Kidney epithelial cell (primary cell): ENCODE results near the gene STX12. TPM values are rescaled to one million over a fixed set of nuclear protein-coding genes. Genes with fewer than 3 reads are reported as not detected.
A peak's percentile ranks its signal among the peaks of the same experiment; 100 is the strongest.

ENCODE experiments used
- DNase-seq: peaks from one replicate; pipeline ENCODE4 v3.0.0-alpha.2; 2010; ENCODE audit warnings: low read depth
- H3K27me3 ChIP-seq: 2 replicates; pipeline ENCODE4 v1.6.0; 2011; ENCODE audit warnings: low read length; ENCODE audit not compliant: control insufficient read depth, insufficient read depth
- H3K36me3 ChIP-seq: 2 replicates; pipeline ENCODE4 v1.5.1; 2011; ENCODE audit warnings: low read length; ENCODE audit not compliant: control insufficient read depth, insufficient read depth
- H3K4me3 ChIP-seq: 2 replicates; pipeline ENCODE4 v1.5.1; 2011; ENCODE audit warnings: low read depth, mild to moderate bottlenecking, control low read depth, low read length
- CTCF ChIP-seq: IDR thresholded peaks from 2 replicates; pipeline ENCODE4 v1.5.1; 2011; ENCODE audit warnings: mild to moderate bottlenecking, moderate library complexity, low read length, control low read depth, inconsistent platforms; ENCODE audit not compliant: insufficient read depth, poor library complexity, severe bottlenecking
- total RNA-seq: library from RNA; depleted of rRNA; stranded (reverse); fragments of >200 nt; gene quantifications from 2 replicates; pipeline ENCODE4 v1.2.3, GENCODE V29; 2015

The STX12 gene
- 34.6 and 43.9 TPM in 2 replicates for total RNA-seq

GRCh38 chr1:27772932-27773825, at the start of gene STX12:
Gene STX12 (plus strand): TSS chr1:27773219. CDS start chr1:27773308, 89 bp downstream.
- Histone ChIP-seq H3K36me3 (no peaks in the 10 kb centered on the region), H3K4me3 (peak within 1 kb of the TSS; percentile 84)
- TF ChIP-seq CTCF, result no peak

GRCh38 chr1:27724961-27725373, 48.1 kb upstream of the STX12 start:
- Histone ChIP-seq H3K4me3 (peak overlapping the region; percentile 14), H3K27me3 (no peaks in the 10 kb centered on the region), H3K36me3 (no peaks in the 10 kb centered on the region)
- no peak for TF ChIP-seq CTCF
- no peak for DNase-seq

More at GRCh38 chr1:27772932-27773825, at the start of gene STX12:
- peak; percentile 99 for DNase-seq
- no peaks in the 10 kb centered on the region for H3K27me3 ChIP-seq

- peak; percentile 90 for DNase-seq
- H3K4me3 ChIP-seq, result peak within 1 kb of the TSS; percentile 72
- no peaks in the 10 kb centered on the region for H3K27me3 ChIP-seq
- H3K36me3 ChIP-seq, result no peaks in the 10 kb centered on the region
- peak; percentile 49 for TF ChIP-seq CTCF
These were observed 47.4 kb upstream of the STX12 start, which contains the start of gene FAM76A for GRCh38 chr1:27725374-27726172. Gene FAM76A (plus strand): TSS chr1:27725961. CDS start chr1:27726081, 120 bp downstream.

GRCh38 chr1:27726173-27727044, 46.6 kb upstream of the STX12 start:
- Histone ChIP-seq H3K27me3 (no peaks in the 10 kb centered on the region), H3K4me3 (peak overlapping the region; percentile 72), H3K36me3 (no peaks in the 10 kb centered on the region)
- DNase-seq, result no peak
- no peak for TF ChIP-seq CTCF

- no peaks in the 10 kb centered on the region for H3K36me3 ChIP-seq
- H3K27me3 ChIP-seq, result no peaks in the 10 kb centered on the region
- TF ChIP-seq CTCF, result no peak
- no peak for DNase-seq
- H3K4me3 ChIP-seq, result no peak overlapping the region
These were observed 45.9 kb upstream of the STX12 start for GRCh38 chr1:27727126-27727525.
